Inferior parietal cortex (tissue), 1 donor: ENCODE data around the gene SLC22A12.

Experiments used
- DNase-seq: peaks from one replicate; pipeline ENCODE4 v3.0.0-alpha.2; 2016; ENCODE audit errors: extremely low spot score

SLC22A12 gene

GRCh38 chr11:64647019-64647779, 56.2 kb downstream of the SLC22A12 start:
- no peak for DNase-seq

GRCh38 chr11:64648551-64648950, 57.5 kb downstream of the SLC22A12 start:
- no peak for DNase-seq

GRCh38 chr11:64649291-64649697, 58.3 kb downstream of the SLC22A12 start:
- DNase-seq = no peak

- DNase-seq = no peak
Observed at GRCh38 chr11:64650923-64651523, 60.0 kb downstream of the SLC22A12 start.
